Erythroblast (primary cell): ENCODE results near the gene DDX54.

Source experiments
- GATA1 ChIP-seq: IDR thresholded peaks from 2 replicates; pipeline ENCODE4 v1.6.1; 2011; ENCODE audit warnings: low read depth, mild to moderate bottlenecking, control low read depth, low read length, moderate library complexity
- POLR2A ChIP-seq: IDR thresholded peaks from 2 replicates; pipeline ENCODE4 v1.6.1; 2011; ENCODE audit warnings: mild to moderate bottlenecking, low read length

GRCh38 chr12:113115455-113116126 lies 69.7 kb downstream of the DDX54 start:
- no peak for TF ChIP-seq POLR2A
- TF ChIP-seq GATA1: no peak
